SK-N-SH treated with all-trans-retinoic acid at 6 μM for 48 hours (cell line): Measurements from ENCODE around the gene MYO18A.

Experiments used
- ARNTL ChIP-seq: fragments of 450-650 bp; formaldehyde crosslinking; IDR thresholded peaks from 2 replicates; pipeline ENCODE4 v1.5.0; 2020; ENCODE audit warnings: low read depth, mild to moderate bottlenecking, moderate library complexity, borderline replicate concordance
- BACH2 ChIP-seq: fragments of 250-450 bp; sonication (Bioruptor Pico); IDR thresholded peaks from 2 replicates; pipeline ENCODE4 v1.9.0; 2021; ENCODE audit warnings: mild to moderate bottlenecking, borderline replicate concordance
- CSDC2 ChIP-seq: fragments of 250-450 bp; sonication (Bioruptor Pico); IDR thresholded peaks from 2 replicates; pipeline ENCODE4 v1.5.0; 2020; ENCODE audit warnings: mild to moderate bottlenecking, moderate library complexity
- ESRRG ChIP-seq: fragments of 250-450 bp; sonication (Bioruptor Pico); IDR thresholded peaks from 2 replicates; pipeline ENCODE4 v1.6.1; 2021; ENCODE audit warnings: mild to moderate bottlenecking
- GLIS3 ChIP-seq: fragments of 250-450 bp; sonication (Bioruptor Pico); IDR thresholded peaks from 2 replicates; pipeline ENCODE4 v1.5.0; 2020; ENCODE audit warnings: mild to moderate bottlenecking, moderate library complexity
- OSR1 ChIP-seq: fragments of 250-450 bp; sonication (Bioruptor Pico); IDR thresholded peaks from 2 replicates; pipeline ENCODE4 v1.8.0; 2022; ENCODE audit warnings: moderate library complexity, mild to moderate bottlenecking, inconsistent platforms
- PATZ1 ChIP-seq: fragments of 250-450 bp; sonication (Bioruptor Pico); IDR thresholded peaks from 2 replicates; pipeline ENCODE4 v1.8.0; 2020; ENCODE audit warnings: mild to moderate bottlenecking, moderate library complexity, borderline replicate concordance
- PPARA ChIP-seq: fragments of 250-450 bp; sonication (Bioruptor Pico); IDR thresholded peaks from 2 replicates; pipeline ENCODE4 v1.5.0; 2020; ENCODE audit warnings: mild to moderate bottlenecking, borderline replicate concordance
- ZFP3 ChIP-seq: fragments of 250-450 bp; sonication (Bioruptor Pico); IDR thresholded peaks from 2 replicates; pipeline ENCODE4 v1.5.0; 2020; ENCODE audit warnings: mild to moderate bottlenecking, moderate library complexity
- ZFP30 ChIP-seq: fragments of 450-650 bp; formaldehyde crosslinking; IDR thresholded peaks from 2 replicates; pipeline ENCODE4 v1.5.0; 2022; ENCODE audit warnings: mild to moderate bottlenecking, moderate library complexity
- ZNF565 ChIP-seq: fragments of 450-650 bp; formaldehyde crosslinking; conservative IDR thresholded peaks from 2 replicates; pipeline ENCODE4 v1.5.0; 2020; ENCODE audit warnings: low read depth, mild to moderate bottlenecking, moderate library complexity
- TF ChIP-seq, protein P1 (sequence below): fragments of 250-450 bp; sonication (Bioruptor Pico); IDR thresholded peaks from 2 replicates; pipeline ENCODE4 v1.5.1; 2020; ENCODE audit warnings: low read depth, mild to moderate bottlenecking, moderate library complexity
- TF ChIP-seq, protein P2 (sequence below): fragments of 250-450 bp; sonication (Bioruptor Pico); IDR thresholded peaks from 2 replicates; pipeline ENCODE4 v1.5.1; 2021; ENCODE audit warnings: mild to moderate bottlenecking, moderate library complexity

DNA sequence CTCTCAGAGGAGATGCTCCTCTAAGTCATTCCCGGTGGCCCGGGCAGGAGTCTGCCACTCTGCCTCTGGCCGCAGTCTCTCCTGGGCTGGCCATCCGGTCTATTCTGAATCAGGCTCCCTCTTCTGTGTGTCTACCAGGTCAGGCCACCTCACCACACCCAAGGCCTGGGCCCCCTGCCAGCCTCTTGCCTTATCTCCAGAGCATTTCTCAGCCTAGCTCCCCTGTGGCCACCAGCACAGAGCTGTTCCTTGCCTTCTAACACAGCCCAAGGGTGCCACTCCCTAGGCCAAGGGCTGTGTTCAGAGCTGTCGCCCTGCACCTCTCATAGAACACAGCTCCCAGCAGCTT is 55.3 kb downstream of the MYO18A start:
- TF ChIP-seq, protein P1, sequence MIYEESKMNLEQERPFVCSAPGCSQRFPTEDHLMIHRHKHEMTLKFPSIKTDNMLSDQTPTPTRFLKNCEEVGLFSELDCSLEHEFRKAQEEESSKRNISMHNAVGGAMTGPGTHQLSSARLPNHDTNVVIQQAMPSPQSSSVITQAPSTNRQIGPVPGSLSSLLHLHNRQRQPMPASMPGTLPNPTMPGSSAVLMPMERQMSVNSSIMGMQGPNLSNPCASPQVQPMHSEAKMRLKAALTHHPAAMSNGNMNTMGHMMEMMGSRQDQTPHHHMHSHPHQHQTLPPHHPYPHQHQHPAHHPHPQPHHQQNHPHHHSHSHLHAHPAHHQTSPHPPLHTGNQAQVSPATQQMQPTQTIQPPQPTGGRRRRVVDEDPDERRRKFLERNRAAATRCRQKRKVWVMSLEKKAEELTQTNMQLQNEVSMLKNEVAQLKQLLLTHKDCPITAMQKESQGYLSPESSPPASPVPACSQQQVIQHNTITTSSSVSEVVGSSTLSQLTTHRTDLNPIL (CRISPR knock-in tag), result no peak
- TF ChIP-seq BACH2 (CRISPR knock-in tag), result no peak
- no peak for TF ChIP-seq PATZ1 (CRISPR knock-in tag)
- no peak for TF ChIP-seq ARNTL (CRISPR knock-in tag)
- no peak for TF ChIP-seq ZFP3 (CRISPR knock-in tag)
- no peak for TF ChIP-seq ESRRG (CRISPR knock-in tag)
- TF ChIP-seq OSR1 (CRISPR knock-in tag), result no peak
- TF ChIP-seq, protein P2, sequence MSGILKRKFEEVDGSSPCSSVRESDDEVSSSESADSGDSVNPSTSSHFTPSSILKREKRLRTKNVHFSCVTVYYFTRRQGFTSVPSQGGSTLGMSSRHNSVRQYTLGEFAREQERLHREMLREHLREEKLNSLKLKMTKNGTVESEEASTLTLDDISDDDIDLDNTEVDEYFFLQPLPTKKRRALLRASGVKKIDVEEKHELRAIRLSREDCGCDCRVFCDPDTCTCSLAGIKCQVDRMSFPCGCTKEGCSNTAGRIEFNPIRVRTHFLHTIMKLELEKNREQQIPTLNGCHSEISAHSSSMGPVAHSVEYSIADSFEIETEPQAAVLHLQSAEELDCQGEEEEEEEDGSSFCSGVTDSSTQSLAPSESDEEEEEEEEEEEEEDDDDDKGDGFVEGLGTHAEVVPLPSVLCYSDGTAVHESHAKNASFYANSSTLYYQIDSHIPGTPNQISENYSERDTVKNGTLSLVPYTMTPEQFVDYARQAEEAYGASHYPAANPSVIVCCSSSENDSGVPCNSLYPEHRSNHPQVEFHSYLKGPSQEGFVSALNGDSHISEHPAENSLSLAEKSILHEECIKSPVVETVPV, result no peak
- TF ChIP-seq ZNF565 (CRISPR knock-in tag), result no peak
- no peak for TF ChIP-seq PPARA (CRISPR knock-in tag)
- TF ChIP-seq CSDC2 (CRISPR knock-in tag), result no peak
- no peak for TF ChIP-seq ZFP30 (CRISPR knock-in tag)
- no peak for TF ChIP-seq GLIS3 (CRISPR knock-in tag)
